ENCODE measurements around the gene ZMYND11. TPM values are rescaled to one million over a fixed set of nuclear protein-coding genes. Genes with fewer than 3 reads are reported as not detected.

The ZMYND11 gene
- total RNA-seq, 2 donors from 2014 or later: 34.2 to 37.7 TPM

GRCh38 chr10:290026-290725 is 154.9 kb downstream of the ZMYND11 start:
- no peaks in the 10 kb centered on the region for H3K9me3 ChIP-seq (ENCODE audit: control insufficient read depth, low read length)
- Mint-ChIP-seq H3K27ac (no peak overlapping the region), H3K27me3 (ENCODE audit: insufficient read depth) (no peaks in the 10 kb centered on the region), H3K4me3 (no peak overlapping the region), H3K4me1 (no peaks in the 10 kb centered on the region), H3K9me3 (no peaks in the 10 kb centered on the region), H3K36me3 (ENCODE audit: low read depth) (peaks cover 25% of the 10 kb centered on the region)
- H3K27ac ChIP-seq (ENCODE audit: low read depth, low read length): no peak overlapping the region
- no peak for TF ChIP-seq CTCF (conservative IDR thresholded peaks at IDR 0.05)
- no peak for DNase-seq
- no peaks in the 10 kb centered on the region for H3K27me3 ChIP-seq (ENCODE audit: control insufficient read depth, insufficient read depth, low read length, poor library complexity, severe bottlenecking)
- H3K4me3 ChIP-seq (ENCODE audit: low read length): no peak overlapping the region
- 95% methylated on average over 13 to 17 of the region's 17 CpGs for WGBS, 2 experiments (ENCODE audit: insufficient coverage in 1 of 2, insufficient read length in 1 of 2)
- peaks cover 22% of the 10 kb centered on the region for H3K36me3 ChIP-seq (ENCODE audit: control insufficient read depth, insufficient read depth, low read length)
- H3K9ac ChIP-seq (ENCODE audit: extremely low read depth, low read length, poor library complexity, severe bottlenecking): no peak overlapping the region
- H3K4me1 ChIP-seq (ENCODE audit: control insufficient read depth, insufficient read depth, low read length): no peaks in the 10 kb centered on the region

- Histone ChIP-seq H3K4me1 (ENCODE audit: control insufficient read depth, insufficient read depth, low read length) (no peaks in the 10 kb centered on the region), H3K36me3 (ENCODE audit: control insufficient read depth, insufficient read depth, low read length) (peaks cover under 1% of the 10 kb centered on the region), H3K9ac (ENCODE audit: extremely low read depth, low read length, poor library complexity, severe bottlenecking) (no peak overlapping the region), H3K4me3 (ENCODE audit: low read length) (no peak overlapping the region), H3K9me3 (ENCODE audit: control insufficient read depth, low read length) (no peaks in the 10 kb centered on the region), H3K27ac (ENCODE audit: low read depth, low read length) (no peak overlapping the region), H3K27me3 (ENCODE audit: control insufficient read depth, insufficient read depth, low read length, poor library complexity, severe bottlenecking) (no peaks in the 10 kb centered on the region)
- Mint-ChIP-seq H3K27me3 (ENCODE audit: insufficient read depth) (no peaks in the 10 kb centered on the region), H3K36me3 (ENCODE audit: low read depth) (peaks cover 8% of the 10 kb centered on the region), H3K4me1 (no peaks in the 10 kb centered on the region), H3K27ac (no peak overlapping the region), H3K4me3 (no peak overlapping the region), H3K9me3 (no peaks in the 10 kb centered on the region)
- no peak for DNase-seq
- 82 to 86% methylated on average over 3 to 4 of the region's 4 CpGs for WGBS, 2 experiments (ENCODE audit: insufficient coverage in 1 of 2, insufficient read length in 1 of 2)
- TF ChIP-seq CTCF (conservative IDR thresholded peaks at IDR 0.05): no peak
Measured at GRCh38 chr10:293636-294035, 158.4 kb downstream of the ZMYND11 start.

GRCh38 chr10:297567-297966 is 162.3 kb downstream of the ZMYND11 start:
- no peaks in the 10 kb centered on the region for H3K4me1 ChIP-seq (ENCODE audit: control insufficient read depth, insufficient read depth, low read length)
- no peak overlapping the region for H3K4me3 ChIP-seq (ENCODE audit: low read length)
- peaks cover 4% of the 10 kb centered on the region for H3K36me3 ChIP-seq (ENCODE audit: control insufficient read depth, insufficient read depth, low read length)
- no peak overlapping the region for H3K9ac ChIP-seq (ENCODE audit: extremely low read depth, low read length, poor library complexity, severe bottlenecking)
- DNase-seq: no peak
- no peaks in the 10 kb centered on the region for H3K27me3 ChIP-seq (ENCODE audit: control insufficient read depth, insufficient read depth, low read length, poor library complexity, severe bottlenecking)
- Mint-ChIP-seq H3K4me1 (no peaks in the 10 kb centered on the region), H3K9me3 (no peaks in the 10 kb centered on the region), H3K27me3 (ENCODE audit: insufficient read depth) (no peaks in the 10 kb centered on the region), H3K27ac (no peak overlapping the region), H3K36me3 (ENCODE audit: low read depth) (peaks cover 21% of the 10 kb centered on the region), H3K4me3 (no peak overlapping the region)
- H3K27ac ChIP-seq (ENCODE audit: low read depth, low read length): no peak overlapping the region
- TF ChIP-seq CTCF (conservative IDR thresholded peaks at IDR 0.05): no peak
- no peaks in the 10 kb centered on the region for H3K9me3 ChIP-seq (ENCODE audit: control insufficient read depth, low read length)
- WGBS, 2 experiments (ENCODE audit: insufficient coverage in 1 of 2, insufficient read length in 1 of 2): 91 to 100% methylated on average over 1 to 3 of the region's 6 CpGs
